HL-60/S4 treated with retinoic acid at 250 ng/mL for 4 days and 3 days (cell line): ENCODE measurements around the gene GDF7.

Experiments used
- in situ Hi-C: fragments of 300-500 bp; cut with MboI; formaldehyde crosslinking; loops from 2 replicates; pipeline ENCODE4 v1.7.0; 2022; ENCODE audit warnings: low sequenced_read_pairs

The GDF7 gene

DNA sequence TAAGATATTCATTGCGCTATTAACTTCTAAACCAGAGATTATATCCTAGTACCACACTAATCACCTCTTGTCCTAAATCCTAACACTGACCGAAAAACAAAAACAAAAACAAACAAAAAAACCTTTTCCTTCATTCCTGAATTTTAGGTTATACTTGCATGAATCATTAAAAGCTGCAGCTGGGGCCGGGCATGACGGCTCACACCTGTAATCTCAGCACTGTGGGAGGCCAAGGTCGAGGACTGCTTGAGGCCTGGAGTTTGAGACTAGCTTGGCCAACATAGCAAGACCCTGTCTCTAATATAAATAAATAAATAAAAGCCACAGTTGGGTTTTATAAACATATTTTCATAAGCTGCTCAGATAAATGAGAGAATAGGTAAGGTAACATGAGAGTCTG is 60.0 kb downstream of the GDF7 start:
- in situ Hi-C loops = no loop called here

DNA sequence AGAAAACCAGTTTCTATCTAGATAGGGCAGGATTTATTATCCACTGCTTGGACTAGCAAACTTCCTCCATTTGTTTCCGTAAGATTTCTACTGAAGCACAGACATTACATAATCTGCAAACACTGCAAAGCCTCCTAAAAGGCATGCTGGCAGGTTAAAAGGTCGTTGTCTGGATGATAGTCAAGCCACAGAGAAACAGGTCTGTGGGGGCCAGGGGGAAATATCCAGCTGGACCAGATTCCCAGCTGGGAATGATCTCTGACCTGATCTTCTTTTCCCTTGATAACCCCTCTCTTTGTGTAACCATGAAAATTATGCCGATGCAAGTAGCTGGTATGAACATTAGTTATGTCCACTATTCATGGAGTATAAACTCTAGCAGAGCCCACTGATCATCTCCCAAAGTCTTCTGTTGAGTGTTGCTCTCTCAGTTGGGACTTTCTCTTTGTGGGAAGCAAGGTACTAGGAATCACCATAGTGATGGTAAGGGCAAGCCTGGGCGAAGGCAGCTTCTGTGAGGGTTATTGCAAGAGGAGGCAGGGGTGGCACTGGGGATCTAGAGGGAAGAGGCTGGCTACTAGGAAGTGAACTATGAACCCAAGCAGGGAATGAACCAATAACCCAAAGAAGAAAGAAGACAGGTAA is 61.3 kb downstream of the GDF7 start:
- in situ Hi-C loops = no loop called here
